SKM-1 (cell line): ENCODE data around the gene CCDC85A.

ENCODE experiments used
- DNase-seq: peaks from one replicate; lab custom pipeline; 2025; ENCODE audit not compliant: unreplicated experiment; lab: John Stamatoyannopoulos, UW

Gene CCDC85A

GRCh38 chr2:56192664-56193305 is 9.0 kb downstream of the CCDC85A start:
- no peak for DNase-seq

GRCh38 chr2:56195563-56195962 is 11.8 kb downstream of the CCDC85A start:
- no peak for DNase-seq

GRCh38 chr2:56197816-56198215 is 14.0 kb downstream of the CCDC85A start:
- no peak for DNase-seq

GRCh38 chr2:56198936-56199335 is 15.1 kb downstream of the CCDC85A start:
- no peak for DNase-seq

GRCh38 chr2:56199492-56199891 is 15.7 kb downstream of the CCDC85A start:
- DNase-seq, result no peak

- DNase-seq, result no peak
Observed at GRCh38 chr2:56202381-56203121, 18.8 kb downstream of the CCDC85A start.

GRCh38 chr2:56204556-56204955 is 20.8 kb downstream of the CCDC85A start:
- no peak for DNase-seq

GRCh38 chr2:56206250-56206649 is 22.5 kb downstream of the CCDC85A start:
- DNase-seq, result no peak

GRCh38 chr2:56207760-56208159 is 24.0 kb downstream of the CCDC85A start:
- no peak for DNase-seq

- no peak for DNase-seq
Observed at GRCh38 chr2:56208380-56208779, 24.6 kb downstream of the CCDC85A start.

GRCh38 chr2:56209701-56210100 is 25.9 kb downstream of the CCDC85A start:
- no peak for DNase-seq

- DNase-seq, result no peak
Observed at GRCh38 chr2:56210291-56210690, 26.5 kb downstream of the CCDC85A start.

- no peak for DNase-seq
Observed at GRCh38 chr2:56211048-56211447, 27.3 kb downstream of the CCDC85A start.

GRCh38 chr2:56215911-56216310 is 32.1 kb downstream of the CCDC85A start:
- DNase-seq, result no peak

- DNase-seq, result no peak
Observed at GRCh38 chr2:56217106-56217505, 33.3 kb downstream of the CCDC85A start.

GRCh38 chr2:56222481-56222880 is 38.7 kb downstream of the CCDC85A start:
- no peak for DNase-seq

GRCh38 chr2:56224316-56224715 is 40.5 kb downstream of the CCDC85A start:
- no peak for DNase-seq

GRCh38 chr2:56227811-56228210 is 44.0 kb downstream of the CCDC85A start:
- no peak for DNase-seq

- DNase-seq, result no peak
Observed at GRCh38 chr2:56229397-56230060, 45.7 kb downstream of the CCDC85A start.

GRCh38 chr2:56230156-56230555 is 46.4 kb downstream of the CCDC85A start:
- no peak for DNase-seq

- no peak for DNase-seq
Observed at GRCh38 chr2:56231361-56231760, 47.6 kb downstream of the CCDC85A start.

GRCh38 chr2:56232912-56233311 is 49.1 kb downstream of the CCDC85A start:
- DNase-seq, result no peak
